Liver (tissue), 4 donors: ENCODE measurements around the gene MRGPRF. TPM values are rescaled to one million over a fixed set of nuclear protein-coding genes. Genes with fewer than 3 reads are reported as not detected.

Source experiments
- polyA plus RNA-seq, 2 donors: library from polyadenylated mRNA; stranded (reverse) in 1 of 2; unstranded in 1 of 2; fragments of 200-250 nt in 1 of 2; fragments of >200 nt in 1 of 2; fragmentation: Nextera tagmentation in 1 of 2; extraction: Ambion mirVana in 1 of 2; gene quantifications; one replicate each; pipeline versions ENCODE4 v1.2.1 to v1.2.3, GENCODE V29; 2013 to 2015
- total RNA-seq, 2 donors: library from RNA; depleted of rRNA; stranded (reverse); fragments of >200 nt; gene quantifications; one replicate each; pipeline ENCODE4 v1.2.3, GENCODE V29; 2014
- donor health status: healthy.
- donor health status: healthy.
- donor health status: healthy.

Gene MRGPRF
- total and polyA plus RNA-seq, 4 donors: 1.1 to 4.8 (median 2.5) TPM

Other genes starting within 250 kb of the MRGPRF start
- 100 to 1,000 TPM in 1 of 2 donors, 10 to 100 TPM in 1; 48.0 to 232 TPM for gene CPT1A, start 171.3 kb downstream of the MRGPRF start, total RNA-seq
- gene CPT1A, start 171.3 kb downstream of the MRGPRF start, polyA plus RNA-seq: 10 to 100 TPM; 17.2 to 73.9 TPM
- 10 to 100 TPM; 22.3 to 22.8 TPM for gene MRPL21, start 109.4 kb downstream of the MRGPRF start, total RNA-seq
- gene MRPL21, start 109.4 kb downstream of the MRGPRF start, polyA plus RNA-seq: 10 to 100 TPM; 48.1 to 76.8 TPM
- 10 to 100 TPM in 1 of 2 donors, 1 to 10 TPM in 1; 6.1 to 14.0 TPM for gene IGHMBP2, start 109.4 kb downstream of the MRGPRF start, total RNA-seq
- gene IGHMBP2, start 109.4 kb downstream of the MRGPRF start, polyA plus RNA-seq: 1 to 10 TPM; 5.7 to 7.8 TPM
- gene MRGPRD, start 32.3 kb downstream of the MRGPRF start, total RNA-seq: not detected
- not detected for gene MRGPRD, start 32.3 kb downstream of the MRGPRF start, polyA plus RNA-seq
- 10 to 100 TPM; 15.2 to 20.8 TPM for gene TPCN2, start 35.7 kb upstream of the MRGPRF start, total RNA-seq
- gene TPCN2, start 35.7 kb upstream of the MRGPRF start, polyA plus RNA-seq: 1 to 10 TPM; 6.4 to 9.0 TPM
- gene SMIM38, start 142.7 kb upstream of the MRGPRF start, total RNA-seq: 1 to 10 TPM in 1 of 2 donors, under 1 TPM in 1; 0.08 to 1.7 TPM
- gene SMIM38, start 142.7 kb upstream of the MRGPRF start, polyA plus RNA-seq: under 1 TPM; 0.03 to 0.06 TPM